Measurements from ENCODE around the gene KIAA0825. TPM values are rescaled to one million over a fixed set of nuclear protein-coding genes. Genes with fewer than 3 reads are reported as not detected.
A peak's percentile ranks its signal among the peaks of the same experiment; 100 is the strongest.

The KIAA0825 gene
- total RNA-seq, 1 donor from 2014 or later: 0.92 TPM

DNA sequence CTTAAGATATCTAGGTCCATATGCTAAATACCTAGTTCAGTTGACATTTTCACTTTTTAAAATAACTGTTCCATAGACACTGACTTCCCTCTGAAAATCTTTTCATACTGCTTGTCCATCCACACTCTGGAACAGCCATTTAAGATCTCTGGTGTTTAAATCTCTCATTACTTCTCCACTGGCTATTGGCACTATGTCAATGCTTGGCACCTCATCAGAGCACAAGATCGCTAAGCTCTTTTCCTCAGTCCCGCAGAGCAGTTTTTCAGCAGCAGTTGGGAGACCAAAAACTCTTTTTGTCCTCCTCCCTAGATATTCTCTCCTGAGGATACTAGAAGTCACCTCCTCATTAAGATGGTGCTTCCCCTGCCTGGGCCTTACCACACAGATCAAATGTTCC is 172.7 kb downstream of the KIAA0825 start:
- DNase-seq (ENCODE audit: low read depth): no peak
- TF ChIP-seq, protein P1, sequence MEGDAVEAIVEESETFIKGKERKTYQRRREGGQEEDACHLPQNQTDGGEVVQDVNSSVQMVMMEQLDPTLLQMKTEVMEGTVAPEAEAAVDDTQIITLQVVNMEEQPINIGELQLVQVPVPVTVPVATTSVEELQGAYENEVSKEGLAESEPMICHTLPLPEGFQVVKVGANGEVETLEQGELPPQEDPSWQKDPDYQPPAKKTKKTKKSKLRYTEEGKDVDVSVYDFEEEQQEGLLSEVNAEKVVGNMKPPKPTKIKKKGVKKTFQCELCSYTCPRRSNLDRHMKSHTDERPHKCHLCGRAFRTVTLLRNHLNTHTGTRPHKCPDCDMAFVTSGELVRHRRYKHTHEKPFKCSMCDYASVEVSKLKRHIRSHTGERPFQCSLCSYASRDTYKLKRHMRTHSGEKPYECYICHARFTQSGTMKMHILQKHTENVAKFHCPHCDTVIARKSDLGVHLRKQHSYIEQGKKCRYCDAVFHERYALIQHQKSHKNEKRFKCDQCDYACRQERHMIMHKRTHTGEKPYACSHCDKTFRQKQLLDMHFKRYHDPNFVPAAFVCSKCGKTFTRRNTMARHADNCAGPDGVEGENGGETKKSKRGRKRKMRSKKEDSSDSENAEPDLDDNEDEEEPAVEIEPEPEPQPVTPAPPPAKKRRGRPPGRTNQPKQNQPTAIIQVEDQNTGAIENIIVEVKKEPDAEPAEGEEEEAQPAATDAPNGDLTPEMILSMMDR (conservative IDR thresholded peaks at IDR 0.05; ENCODE audit: low read depth, low read length): no peak
- no peak overlapping the region for H3K4me3 ChIP-seq (ENCODE audit: low read depth, low read length)

DNA sequence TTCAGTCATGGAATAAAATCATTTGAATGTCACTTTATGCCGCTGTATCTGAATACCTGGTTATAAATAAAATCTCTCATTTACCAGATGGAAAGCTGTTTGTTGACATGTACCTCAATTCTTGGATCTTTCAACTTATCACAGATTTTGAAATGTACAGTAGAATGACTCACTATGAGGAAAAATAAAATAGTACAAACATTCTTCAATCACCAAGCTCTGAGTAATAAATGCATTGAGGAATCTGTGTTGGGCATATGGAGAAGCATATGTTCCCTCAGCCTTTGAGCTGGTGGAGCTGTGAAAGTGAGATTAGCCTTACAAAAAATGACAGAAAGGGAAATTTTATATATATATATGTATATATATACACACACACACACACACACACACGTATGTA is 175.4 kb downstream of the KIAA0825 start:
- no peak for DNase-seq (ENCODE audit: low read depth)
- TF ChIP-seq, protein P1 (conservative IDR thresholded peaks at IDR 0.05; ENCODE audit: low read depth, low read length): no peak

DNA sequence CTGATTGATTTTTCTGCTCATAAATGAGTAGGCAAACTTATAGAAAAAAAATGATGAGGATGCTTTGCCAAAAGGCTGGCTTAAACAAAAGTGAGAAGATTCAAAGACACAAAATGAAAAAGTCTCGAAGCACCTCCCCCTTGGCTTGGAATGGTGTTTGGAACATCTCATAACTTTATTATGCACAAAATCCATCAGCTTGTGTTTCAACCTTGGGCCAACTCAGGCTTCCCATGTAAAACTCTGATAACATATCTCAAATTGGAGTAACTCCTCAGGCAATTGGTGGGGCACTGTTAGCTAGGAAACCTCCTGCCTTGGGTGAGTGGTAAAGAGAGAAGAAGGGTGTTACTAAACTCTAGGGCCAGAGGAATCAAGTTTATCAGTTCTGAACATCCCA is 176.3 kb downstream of the KIAA0825 start:
- TF ChIP-seq, protein P1 (conservative IDR thresholded peaks at IDR 0.05; ENCODE audit: low read depth, low read length): no peak
- no peak for DNase-seq (ENCODE audit: low read depth)
- H3K4me3 ChIP-seq (ENCODE audit: low read depth, low read length): no peak overlapping the region

More for the DNA sequence above, 175.4 kb downstream of the KIAA0825 start:
- H3K4me3 ChIP-seq (ENCODE audit: low read depth, low read length): no peak overlapping the region

DNA sequence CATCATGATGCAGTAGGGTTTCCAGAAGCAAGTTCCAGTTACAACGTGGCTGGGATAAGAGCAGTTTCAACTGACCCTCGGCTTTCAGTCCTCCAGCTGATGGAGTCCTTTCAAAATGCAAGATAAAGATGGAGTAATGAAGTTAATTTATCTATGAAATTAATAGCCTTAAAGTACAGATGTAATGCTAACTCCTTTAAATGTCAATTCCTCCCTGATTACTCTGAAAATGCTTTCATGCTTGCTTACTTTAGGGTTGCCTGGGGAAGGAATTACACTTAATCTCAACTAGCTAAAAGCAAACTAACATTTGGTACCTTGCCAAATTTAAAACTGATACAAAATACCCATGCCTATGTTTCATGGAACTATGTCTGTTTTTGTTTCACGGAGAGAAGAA is 178.4 kb downstream of the KIAA0825 start:
- H3K4me3 ChIP-seq (ENCODE audit: low read depth, low read length): no peak overlapping the region
- TF ChIP-seq, protein P1 (conservative IDR thresholded peaks at IDR 0.05; ENCODE audit: low read depth, low read length): no peak
- no peak for DNase-seq (ENCODE audit: low read depth)

DNA sequence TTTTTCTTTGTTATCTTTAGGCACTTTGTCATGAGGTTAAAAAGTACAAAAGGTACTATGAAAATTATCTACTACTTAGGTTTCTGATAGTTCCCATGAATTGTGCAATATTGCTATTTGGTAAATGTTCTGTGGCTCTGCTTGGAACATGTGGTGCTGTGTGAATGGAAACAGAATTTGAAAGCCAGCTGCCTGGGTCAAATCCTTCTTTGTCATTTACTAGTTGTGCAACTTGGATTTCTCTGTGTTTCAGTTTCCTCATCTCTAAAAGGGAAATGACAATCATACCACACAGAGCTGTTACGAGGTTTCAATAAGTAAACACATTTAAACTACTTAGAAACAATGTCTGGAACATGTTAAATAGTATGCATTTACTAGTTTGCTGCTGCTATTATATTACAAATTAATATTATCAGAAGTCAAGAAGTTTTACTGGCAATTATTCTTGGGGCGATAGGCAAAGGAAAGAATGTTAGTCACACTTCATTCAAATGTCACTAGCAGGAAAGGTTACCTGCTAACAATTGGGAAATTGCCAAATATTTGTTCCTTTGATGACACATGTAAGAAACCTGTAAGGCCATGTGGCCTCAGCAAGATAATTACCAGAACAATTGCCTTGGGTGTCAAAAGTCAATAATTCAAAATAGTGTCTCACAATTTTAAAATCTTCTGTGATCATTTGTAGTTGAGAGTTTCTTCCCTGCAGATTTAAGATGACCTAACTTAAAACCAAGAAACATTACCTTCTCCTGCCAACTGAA is 184.8 kb downstream of the KIAA0825 start:
- peak; percentile 49 for DNase-seq (ENCODE audit: low read depth)
- TF ChIP-seq, protein P1 (conservative IDR thresholded peaks at IDR 0.05; ENCODE audit: low read depth, low read length): no peak
- no peak overlapping the region for H3K4me3 ChIP-seq (ENCODE audit: low read depth, low read length)

DNA sequence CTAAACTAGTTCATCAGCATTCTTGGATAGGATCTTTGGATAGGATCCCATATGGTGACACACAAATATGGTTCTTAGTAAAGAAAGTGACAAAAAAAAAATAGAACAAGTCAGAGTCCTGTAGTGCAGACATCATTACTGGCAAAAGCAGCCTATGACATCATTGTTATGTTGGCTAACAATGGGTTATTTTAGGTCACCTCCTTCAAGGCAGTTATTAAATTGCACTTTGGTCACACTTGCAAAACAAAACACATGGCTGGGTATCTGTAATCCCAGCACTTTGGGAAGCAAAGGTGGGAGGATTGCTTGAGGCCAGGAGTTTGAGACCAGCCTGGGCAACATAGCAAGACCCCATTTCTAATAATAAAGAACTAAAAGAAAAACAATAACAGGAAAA is 185.9 kb downstream of the KIAA0825 start:
- DNase-seq (ENCODE audit: low read depth): peak; percentile 41
- H3K4me3 ChIP-seq (ENCODE audit: low read depth, low read length): no peak overlapping the region
- TF ChIP-seq, protein P1 (conservative IDR thresholded peaks at IDR 0.05; ENCODE audit: low read depth, low read length): no peak

DNA sequence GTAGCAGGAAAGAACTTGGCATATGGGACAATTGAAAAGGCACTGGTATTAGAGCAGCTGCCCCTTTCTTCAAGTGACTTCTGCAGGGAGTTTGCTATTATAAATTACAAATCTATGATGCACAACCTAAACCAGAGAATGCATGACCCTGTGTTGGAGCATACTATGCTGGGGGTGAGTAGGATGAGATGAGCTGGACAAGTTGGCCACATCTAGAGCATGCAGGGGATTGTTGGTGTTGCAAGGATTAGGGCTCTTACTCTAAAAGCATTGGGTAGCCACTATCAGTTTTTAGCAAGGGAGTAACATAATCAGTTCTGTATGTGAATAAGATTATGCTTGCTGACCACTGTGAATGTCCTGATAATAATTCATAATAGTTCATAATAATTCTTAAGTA is 186.7 kb downstream of the KIAA0825 start:
- TF ChIP-seq, protein P1 (conservative IDR thresholded peaks at IDR 0.05; ENCODE audit: low read depth, low read length): no peak
- H3K4me3 ChIP-seq (ENCODE audit: low read depth, low read length): no peak overlapping the region
- DNase-seq (ENCODE audit: low read depth): no peak

Measured in epithelial cell of proximal tubule (primary cell).